GM18868 (cell line): ENCODE data around the gene GPR108.
"Not testable (repeated sequence)": the region's sequence is repeated elsewhere in the genome, so short reads cannot be mapped to it uniquely, and the experiment has no call there.

Source experiments
- ATAC-seq: cut with Tn5 transposase; IDR thresholded peaks from one replicate; pipeline ENCODE4 v1.9.1; 2021; ENCODE audit warnings: mild to moderate bottlenecking, moderate library complexity; ENCODE audit not compliant: unreplicated experiment

Gene GPR108

GRCh38 chr19:6721138-6721474 lies 16.3 kb downstream of the GPR108 start:
- no peak for ATAC-seq

GRCh38 chr19:6720369-6721137 lies 16.8 kb downstream of the GPR108 start, which contains the start of gene C3:
TSS of gene C3 (minus strand) at chr19:6720650. CDS start at chr19:6720589, 61 bp downstream.
- ATAC-seq, result no peak

- no peak for ATAC-seq
These were observed 17.4 kb downstream of the GPR108 start for GRCh38 chr19:6719992-6720368.

- ATAC-seq, result no peak
These were observed 17.9 kb downstream of the GPR108 start for GRCh38 chr19:6719540-6719861.

- ATAC-seq, result no peak
These were observed 18.4 kb downstream of the GPR108 start for GRCh38 chr19:6718741-6719539.

GRCh38 chr19:6718111-6718740 lies 19.2 kb downstream of the GPR108 start:
- ATAC-seq, result no peak

GRCh38 chr19:6717441-6717971 lies 19.9 kb downstream of the GPR108 start:
- no peak for ATAC-seq

- ATAC-seq, result no peak
These were observed 20.3 kb downstream of the GPR108 start for GRCh38 chr19:6717036-6717435.

GRCh38 chr19:6716610-6716970 lies 20.8 kb downstream of the GPR108 start:
- ATAC-seq, result no peak

GRCh38 chr19:6714749-6715555 lies 22.4 kb downstream of the GPR108 start:
- ATAC-seq, result no peak

GRCh38 chr19:6713773-6714692 lies 23.3 kb downstream of the GPR108 start:
- ATAC-seq, result no peak

- ATAC-seq, result no peak
These were observed 24.4 kb downstream of the GPR108 start for GRCh38 chr19:6712692-6713670.

GRCh38 chr19:6712231-6712630 lies 25.1 kb downstream of the GPR108 start:
- ATAC-seq, result no peak

- ATAC-seq, result no peak
These were observed 25.8 kb downstream of the GPR108 start for GRCh38 chr19:6711605-6712004.

- ATAC-seq, result no peak
These were observed 26.4 kb downstream of the GPR108 start for GRCh38 chr19:6711078-6711361.

- ATAC-seq, result no peak
These were observed 26.9 kb downstream of the GPR108 start for GRCh38 chr19:6710273-6711077.

GRCh38 chr19:6709549-6709948 lies 27.8 kb downstream of the GPR108 start:
- no peak for ATAC-seq

GRCh38 chr19:6708913-6709312 lies 28.5 kb downstream of the GPR108 start:
- not testable (repeated sequence) for ATAC-seq
